Measurements from ENCODE around the gene KCP.

Gene KCP

GRCh38 chr7:128908750-128909624 lies 1.5 kb downstream of the KCP start:
- no peak for DNase-seq (ENCODE audit: low read depth in 2 of 3, low spot score in 2 of 3)

GRCh38 chr7:128906766-128907559 lies 3.5 kb downstream of the KCP start:
- no peak for DNase-seq (ENCODE audit: low read depth in 2 of 3, low spot score in 2 of 3)

- DNase-seq (ENCODE audit: low read depth in 2 of 3, low spot score in 2 of 3): no peak
Observed at GRCh38 chr7:128906001-128906765, 4.3 kb downstream of the KCP start.

GRCh38 chr7:128904381-128905197 lies 5.9 kb downstream of the KCP start:
- DNase-seq (ENCODE audit: low read depth in 2 of 3, low spot score in 2 of 3): no peak

- no peak for DNase-seq (ENCODE audit: low read depth in 2 of 3, low spot score in 2 of 3)
Observed at GRCh38 chr7:128903621-128904361, 6.7 kb downstream of the KCP start.

GRCh38 chr7:128902761-128903585 lies 7.5 kb downstream of the KCP start:
- no peak for DNase-seq (ENCODE audit: low read depth in 2 of 3, low spot score in 2 of 3)

- DNase-seq (ENCODE audit: low read depth in 2 of 3, low spot score in 2 of 3): no peak
Observed at GRCh38 chr7:128900237-128900636, 10.3 kb downstream of the KCP start.

- no peak for DNase-seq (ENCODE audit: low read depth in 2 of 3, low spot score in 2 of 3)
Observed at GRCh38 chr7:128899392-128899791, 11.1 kb downstream of the KCP start.

- no peak for DNase-seq (ENCODE audit: low read depth in 2 of 3, low spot score in 2 of 3)
Observed at GRCh38 chr7:128895320-128895719, 15.2 kb downstream of the KCP start.

GRCh38 chr7:128894101-128894440 lies 16.4 kb downstream of the KCP start:
- no peak for DNase-seq (ENCODE audit: low read depth in 2 of 3, low spot score in 2 of 3)

GRCh38 chr7:128893251-128894100 lies 17.0 kb downstream of the KCP start:
- no peak for DNase-seq (ENCODE audit: low read depth in 2 of 3, low spot score in 2 of 3)

- DNase-seq (ENCODE audit: low read depth in 2 of 3, low spot score in 2 of 3): no peak
Observed at GRCh38 chr7:128892521-128893250, 17.8 kb downstream of the KCP start.

- DNase-seq (ENCODE audit: low read depth in 2 of 3, low spot score in 2 of 3): no peak
Observed at GRCh38 chr7:128891942-128892269, 18.6 kb downstream of the KCP start.

GRCh38 chr7:128891110-128891941 lies 19.2 kb downstream of the KCP start:
- DNase-seq (ENCODE audit: low read depth in 2 of 3, low spot score in 2 of 3): no peak

GRCh38 chr7:128890306-128891109 lies 20.0 kb downstream of the KCP start:
- no peak for DNase-seq (ENCODE audit: low read depth in 2 of 3, low spot score in 2 of 3)

GRCh38 chr7:128889121-128889520 lies 21.4 kb downstream of the KCP start:
- no peak for DNase-seq (ENCODE audit: low read depth in 2 of 3, low spot score in 2 of 3)

All from activated CD8-positive, alpha-beta memory T cell treated with anti-CD3 and anti-CD28 coated beads for 48 hours (primary cell).